GM23338 (cell line): ENCODE measurements around the gene MCTP1. TPM values are rescaled to one million over a fixed set of nuclear protein-coding genes. Genes with fewer than 3 reads are reported as not detected.

Source experiments
- ATAC-seq: fragments of 200-7000 bp; cut with Tn5 transposase; 3 replicates; pipeline ENCODE4 v1.9.1; 2020
- DNase-seq: peaks from one replicate; pipeline ENCODE4 v3.0.0-alpha.2; 2015; ENCODE audit warnings: low spot score
- H2AFZ ChIP-seq: fragments of 200-600 bp; sonication (generic); 2 replicates; pipeline ENCODE4 v1.8.0; 2016; ENCODE audit warnings: antibody characterized with exemption, mild to moderate bottlenecking, moderate library complexity
- H3F3A ChIP-seq: fragments of 200-600 bp; sonication (generic); replicated peaks from 2 replicates; pipeline ENCODE4 v1.8.0; 2017; ENCODE audit warnings: antibody characterized with exemption, mixed run types, low read depth
- H3K27ac ChIP-seq: fragments of 200-600 bp; sonication (generic); 2 replicates; pipeline ENCODE4 v1.6.1; 2016; ENCODE audit warnings: low read depth
- H3K27me3 ChIP-seq: fragments of 200-600 bp; sonication (generic); 2 replicates; pipeline ENCODE4 v1.8.0; 2016; ENCODE audit warnings: mild to moderate bottlenecking, mixed run types, moderate library complexity; ENCODE audit not compliant: insufficient read depth
- H3K36me3 ChIP-seq: fragments of 200-600 bp; sonication (generic); 2 replicates; pipeline ENCODE4 v1.8.0; 2016; ENCODE audit warnings: mild to moderate bottlenecking; ENCODE audit not compliant: insufficient read depth
- H3K4me1 ChIP-seq: fragments of 200-600 bp; sonication (generic); 2 replicates; pipeline ENCODE4 v1.8.0; 2016; ENCODE audit warnings: mild to moderate bottlenecking, moderate library complexity; ENCODE audit not compliant: insufficient read depth
- H3K4me2 ChIP-seq: fragments of 200-600 bp; sonication (generic); 2 replicates; pipeline ENCODE4 v1.7.1; 2017; ENCODE audit warnings: mixed run types
- H3K4me3 ChIP-seq: fragments of 200-600 bp; sonication (generic); 2 replicates; pipeline ENCODE4 v1.6.1; 2016; ENCODE audit warnings: mixed run types
- H3K79me2 ChIP-seq: fragments of 200-600 bp; sonication (generic); replicated peaks from 2 replicates; pipeline ENCODE4 v1.8.0; 2017; ENCODE audit warnings: mild to moderate bottlenecking; ENCODE audit not compliant: insufficient read depth
- H3K9me2 ChIP-seq: fragments of 200-600 bp; sonication (generic); 2 replicates; pipeline ENCODE4 v1.8.0; 2017; ENCODE audit not compliant: insufficient read depth
- H4K20me1 ChIP-seq: fragments of 200-600 bp; sonication (generic); replicated peaks from 2 replicates; pipeline ENCODE4 v1.8.0; 2017; ENCODE audit warnings: mild to moderate bottlenecking; ENCODE audit not compliant: insufficient read depth
- H3K27ac Mint-ChIP-seq: 2 replicates; pipeline ENCODE4 v1.8.0; 2020; ENCODE audit warnings: inconsistent platforms, mild to moderate bottlenecking, moderate library complexity, mixed read lengths
- H3K27me3 Mint-ChIP-seq: 3 replicates; pipeline ENCODE4 v1.8.0; 2022; ENCODE audit warnings: low read depth, mild to moderate bottlenecking, moderate library complexity, mixed read lengths, inconsistent platforms; ENCODE audit not compliant: insufficient read depth, poor library complexity
- H3K36me3 Mint-ChIP-seq: 3 replicates; pipeline ENCODE4 v1.8.0; 2021; ENCODE audit warnings: low read depth, mild to moderate bottlenecking, inconsistent platforms, moderate library complexity, mixed read lengths
- H3K4me1 Mint-ChIP-seq: 3 replicates; pipeline ENCODE4 v1.8.0; 2020; ENCODE audit warnings: mild to moderate bottlenecking, inconsistent platforms, mixed read lengths
- H3K4me3 Mint-ChIP-seq: 3 replicates; pipeline ENCODE4 v1.8.0; 2021; ENCODE audit warnings: moderate library complexity, mild to moderate bottlenecking, inconsistent platforms, mixed read lengths
- H3K9me3 Mint-ChIP-seq: 3 replicates; pipeline ENCODE4 v1.8.0; 2020; ENCODE audit warnings: moderate library complexity, mild to moderate bottlenecking, inconsistent platforms, mixed read lengths
- EZH2phosphoT487 ChIP-seq: fragments of 200-600 bp; sonication (generic); IDR thresholded peaks from one replicate; pipeline ENCODE4 v1.8.1; 2018; ENCODE audit warnings: antibody characterized with exemption; ENCODE audit not compliant: unreplicated experiment
- JUNB ChIP-seq: IDR thresholded peaks from one replicate; pipeline ENCODE4 v1.6.1; 2016; ENCODE audit warnings: antibody characterized with exemption; ENCODE audit not compliant: unreplicated experiment
- NANOG ChIP-seq: IDR thresholded peaks from 2 replicates; pipeline ENCODE4 v1.6.1; 2016; ENCODE audit warnings: antibody characterized with exemption, borderline replicate concordance
- POLR2AphosphoS5 ChIP-seq: IDR thresholded peaks from 2 replicates; pipeline ENCODE4 v1.6.1; 2016; ENCODE audit warnings: antibody characterized with exemption, low read depth
- ZNF331 ChIP-seq: fragments of 250-450 bp; sonication (Bioruptor Pico); IDR thresholded peaks from 2 replicates; pipeline ENCODE4 v1.5.0; 2020; ENCODE audit warnings: low read depth, mild to moderate bottlenecking, moderate library complexity
- ZNF462 ChIP-seq: fragments of 250-450 bp; sonication (Bioruptor Pico); IDR thresholded peaks from 2 replicates; pipeline ENCODE4 v1.5.0; 2020; ENCODE audit warnings: mild to moderate bottlenecking, moderate library complexity
- polyA plus RNA-seq: library from polyadenylated mRNA; unstranded; fragments of >200 nt; fragmentation: Nextera tagmentation; extraction: Ambion mirVana; gene quantifications from 2 replicates; pipeline ENCODE4 v1.2.1, GENCODE V29; 2016
- total RNA-seq: library from RNA; depleted of rRNA; stranded (reverse); fragments of >200 nt; shearing (Covaris generic); gene quantifications from 2 replicates; pipeline ENCODE4 v1.2.3, GENCODE V29; 2014
- TF ChIP-seq, protein P1 (sequence below): IDR thresholded peaks from one replicate; pipeline ENCODE4 v1.6.1; 2018; ENCODE audit warnings: antibody characterized with exemption; ENCODE audit not compliant: unreplicated experiment
- TF ChIP-seq, protein P2 (sequence below), 2 experiments: fragments of 200-600 bp in 1 of 2; sonication (generic) in 1 of 2; conservative IDR thresholded peaks; 2 replicates each; pipeline versions ENCODE4 v1.5.1 to v1.6.1; 2016 to 2017; ENCODE audit warnings: antibody characterized with exemption in 2 of 2, low read depth in 2 of 2, mild to moderate bottlenecking in 2 of 2, moderate library complexity in 1 of 2
- TF ChIP-seq, protein P3 (sequence below): IDR thresholded peaks from 2 replicates; pipeline ENCODE4 v1.6.1; 2016; ENCODE audit warnings: antibody characterized with exemption

Gene MCTP1
- total and polyA plus RNA-seq, 2 experiments from 2014 or later = 3.7 to 4.2 TPM

GRCh38 chr5:94675965-94676618 is 608.8 kb downstream of the MCTP1 start:
- Histone ChIP-seq H4K20me1 (no peaks in the 10 kb centered on the region), H3K4me2 (no peak overlapping the region), H2AFZ (no peak overlapping the region), H3K27me3 (no peaks in the 10 kb centered on the region), H3K4me1 (no peaks in the 10 kb centered on the region), H3K79me2 (no peaks in the 10 kb centered on the region), H3F3A (no peaks in the 10 kb centered on the region), H3K4me3 (no peak overlapping the region), H3K27ac (no peak overlapping the region), H3K9me2 (no peaks in the 10 kb centered on the region), H3K36me3 (0 out of 2 replicates have a peak, but pooled peaks cover 4% of the 10 kb centered on the region)
- H3K4me1 Mint-ChIP-seq = no peaks in the 10 kb centered on the region
- no peaks in the 10 kb centered on the region for H3K27me3 Mint-ChIP-seq
- H3K4me3 Mint-ChIP-seq = no peak overlapping the region
- no peaks in the 10 kb centered on the region for H3K9me3 Mint-ChIP-seq
- TF ChIP-seq, protein P1, sequence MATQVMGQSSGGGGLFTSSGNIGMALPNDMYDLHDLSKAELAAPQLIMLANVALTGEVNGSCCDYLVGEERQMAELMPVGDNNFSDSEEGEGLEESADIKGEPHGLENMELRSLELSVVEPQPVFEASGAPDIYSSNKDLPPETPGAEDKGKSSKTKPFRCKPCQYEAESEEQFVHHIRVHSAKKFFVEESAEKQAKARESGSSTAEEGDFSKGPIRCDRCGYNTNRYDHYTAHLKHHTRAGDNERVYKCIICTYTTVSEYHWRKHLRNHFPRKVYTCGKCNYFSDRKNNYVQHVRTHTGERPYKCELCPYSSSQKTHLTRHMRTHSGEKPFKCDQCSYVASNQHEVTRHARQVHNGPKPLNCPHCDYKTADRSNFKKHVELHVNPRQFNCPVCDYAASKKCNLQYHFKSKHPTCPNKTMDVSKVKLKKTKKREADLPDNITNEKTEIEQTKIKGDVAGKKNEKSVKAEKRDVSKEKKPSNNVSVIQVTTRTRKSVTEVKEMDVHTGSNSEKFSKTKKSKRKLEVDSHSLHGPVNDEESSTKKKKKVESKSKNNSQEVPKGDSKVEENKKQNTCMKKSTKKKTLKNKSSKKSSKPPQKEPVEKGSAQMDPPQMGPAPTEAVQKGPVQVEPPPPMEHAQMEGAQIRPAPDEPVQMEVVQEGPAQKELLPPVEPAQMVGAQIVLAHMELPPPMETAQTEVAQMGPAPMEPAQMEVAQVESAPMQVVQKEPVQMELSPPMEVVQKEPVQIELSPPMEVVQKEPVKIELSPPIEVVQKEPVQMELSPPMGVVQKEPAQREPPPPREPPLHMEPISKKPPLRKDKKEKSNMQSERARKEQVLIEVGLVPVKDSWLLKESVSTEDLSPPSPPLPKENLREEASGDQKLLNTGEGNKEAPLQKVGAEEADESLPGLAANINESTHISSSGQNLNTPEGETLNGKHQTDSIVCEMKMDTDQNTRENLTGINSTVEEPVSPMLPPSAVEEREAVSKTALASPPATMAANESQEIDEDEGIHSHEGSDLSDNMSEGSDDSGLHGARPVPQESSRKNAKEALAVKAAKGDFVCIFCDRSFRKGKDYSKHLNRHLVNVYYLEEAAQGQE = no peak
- TF ChIP-seq, protein P2, sequence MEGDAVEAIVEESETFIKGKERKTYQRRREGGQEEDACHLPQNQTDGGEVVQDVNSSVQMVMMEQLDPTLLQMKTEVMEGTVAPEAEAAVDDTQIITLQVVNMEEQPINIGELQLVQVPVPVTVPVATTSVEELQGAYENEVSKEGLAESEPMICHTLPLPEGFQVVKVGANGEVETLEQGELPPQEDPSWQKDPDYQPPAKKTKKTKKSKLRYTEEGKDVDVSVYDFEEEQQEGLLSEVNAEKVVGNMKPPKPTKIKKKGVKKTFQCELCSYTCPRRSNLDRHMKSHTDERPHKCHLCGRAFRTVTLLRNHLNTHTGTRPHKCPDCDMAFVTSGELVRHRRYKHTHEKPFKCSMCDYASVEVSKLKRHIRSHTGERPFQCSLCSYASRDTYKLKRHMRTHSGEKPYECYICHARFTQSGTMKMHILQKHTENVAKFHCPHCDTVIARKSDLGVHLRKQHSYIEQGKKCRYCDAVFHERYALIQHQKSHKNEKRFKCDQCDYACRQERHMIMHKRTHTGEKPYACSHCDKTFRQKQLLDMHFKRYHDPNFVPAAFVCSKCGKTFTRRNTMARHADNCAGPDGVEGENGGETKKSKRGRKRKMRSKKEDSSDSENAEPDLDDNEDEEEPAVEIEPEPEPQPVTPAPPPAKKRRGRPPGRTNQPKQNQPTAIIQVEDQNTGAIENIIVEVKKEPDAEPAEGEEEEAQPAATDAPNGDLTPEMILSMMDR (conservative IDR thresholded peaks at IDR 0.05; ENCODE audit: low read depth in 2 of 2) = no peak
- no peak for TF ChIP-seq JUNB
- TF ChIP-seq ZNF462 (CRISPR knock-in tag) = no peak
- TF ChIP-seq, protein P3, sequence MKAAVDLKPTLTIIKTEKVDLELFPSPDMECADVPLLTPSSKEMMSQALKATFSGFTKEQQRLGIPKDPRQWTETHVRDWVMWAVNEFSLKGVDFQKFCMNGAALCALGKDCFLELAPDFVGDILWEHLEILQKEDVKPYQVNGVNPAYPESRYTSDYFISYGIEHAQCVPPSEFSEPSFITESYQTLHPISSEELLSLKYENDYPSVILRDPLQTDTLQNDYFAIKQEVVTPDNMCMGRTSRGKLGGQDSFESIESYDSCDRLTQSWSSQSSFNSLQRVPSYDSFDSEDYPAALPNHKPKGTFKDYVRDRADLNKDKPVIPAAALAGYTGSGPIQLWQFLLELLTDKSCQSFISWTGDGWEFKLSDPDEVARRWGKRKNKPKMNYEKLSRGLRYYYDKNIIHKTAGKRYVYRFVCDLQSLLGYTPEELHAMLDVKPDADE = no peak
- TF ChIP-seq EZH2phosphoT487 = no peak
- no peak for TF ChIP-seq ZNF331
- TF ChIP-seq NANOG = no peak
- no peak for TF ChIP-seq POLR2AphosphoS5
- no peak for ATAC-seq
- H3K36me3 Mint-ChIP-seq = peaks cover 7% of the 10 kb centered on the region; the same call in 2 of the 3 replicates
- H3K27ac Mint-ChIP-seq = no peak overlapping the region
- no peak for DNase-seq
